NCI-H1417 treated with DMSO at 0.1 percent for 48 hours (cell line): ENCODE measurements around the gene NBPF1.
"Not testable (repeated sequence)": the region's sequence is repeated elsewhere in the genome, so short reads cannot be mapped to it uniquely, and the experiment has no call there.

Source experiments
- DNase-seq: peaks from one replicate; lab custom pipeline; 2025; lab: John Stamatoyannopoulos, UW

Gene NBPF1

GRCh38 chr1:16545682-16546095, 67.7 kb downstream of the NBPF1 start:
- DNase-seq: not testable (repeated sequence)

- not testable (repeated sequence) for DNase-seq
Measured at GRCh38 chr1:16540421-16540893, 72.9 kb downstream of the NBPF1 start.

GRCh38 chr1:16537528-16537927, 75.8 kb downstream of the NBPF1 start:
- not testable (repeated sequence) for DNase-seq

GRCh38 chr1:16536796-16537195, 76.6 kb downstream of the NBPF1 start:
- not testable (repeated sequence) for DNase-seq

- DNase-seq: not testable (repeated sequence)
Measured at GRCh38 chr1:16535898-16536297, 77.5 kb downstream of the NBPF1 start.

- DNase-seq: not testable (repeated sequence)
Measured at GRCh38 chr1:16535487-16535886, 77.9 kb downstream of the NBPF1 start.

GRCh38 chr1:16534829-16535456, 78.4 kb downstream of the NBPF1 start:
- not testable (repeated sequence) for DNase-seq

GRCh38 chr1:16534239-16534828, 79.0 kb downstream of the NBPF1 start:
- not testable (repeated sequence) for DNase-seq

GRCh38 chr1:16532235-16532991, 81.0 kb downstream of the NBPF1 start:
- not testable (repeated sequence) for DNase-seq

- DNase-seq: not testable (repeated sequence)
Measured at GRCh38 chr1:16528338-16528737, 85.0 kb downstream of the NBPF1 start.

- DNase-seq: not testable (repeated sequence)
Measured at GRCh38 chr1:16525769-16526168, 87.6 kb downstream of the NBPF1 start.

- DNase-seq: not testable (repeated sequence)
Measured at GRCh38 chr1:16521679-16522078, 91.7 kb downstream of the NBPF1 start.

GRCh38 chr1:16521288-16521583, 92.1 kb downstream of the NBPF1 start:
- DNase-seq: no peak

GRCh38 chr1:16520435-16521287, 92.7 kb downstream of the NBPF1 start:
- not testable (repeated sequence) for DNase-seq

GRCh38 chr1:16519255-16519951, 94.0 kb downstream of the NBPF1 start:
- not testable (repeated sequence) for DNase-seq

GRCh38 chr1:16518913-16519254, 94.5 kb downstream of the NBPF1 start:
- not testable (repeated sequence) for DNase-seq

- DNase-seq: not testable (repeated sequence)
Measured at GRCh38 chr1:16516694-16517410, 96.5 kb downstream of the NBPF1 start.

GRCh38 chr1:16514107-16515055, 99.0 kb downstream of the NBPF1 start, which contains the start of gene RNU1-1:
Gene RNU1-1 (minus strand): TSS chr1:16514285.
- DNase-seq: not testable (repeated sequence)

GRCh38 chr1:16513412-16514106, 99.8 kb downstream of the NBPF1 start:
- peak; percentile 77 for DNase-seq
